GM18951 (cell line): ENCODE measurements around the gene ZNF267.
"Not testable (repeated sequence)": the region's sequence is repeated elsewhere in the genome, so short reads cannot be mapped to it uniquely, and the experiment has no call there.

Experiments used
- POLR2A ChIP-seq: IDR thresholded peaks from 4 replicates; pipeline ENCODE4 v1.6.1; 2011; ENCODE audit warnings: mild to moderate bottlenecking; ENCODE audit not compliant: insufficient read length, insufficient read depth; ENCODE audit errors: extremely low read depth
- in situ Hi-C: fragments of 300-500 bp; cut with MboI; formaldehyde crosslinking; loops from one replicate; pipeline ENCODE4 v1.12.0; 2022; ENCODE audit warnings: low sequenced_read_pairs, mixed read lengths, inconsistent platforms; ENCODE audit not compliant: unreplicated experiment

The ZNF267 gene

DNA sequence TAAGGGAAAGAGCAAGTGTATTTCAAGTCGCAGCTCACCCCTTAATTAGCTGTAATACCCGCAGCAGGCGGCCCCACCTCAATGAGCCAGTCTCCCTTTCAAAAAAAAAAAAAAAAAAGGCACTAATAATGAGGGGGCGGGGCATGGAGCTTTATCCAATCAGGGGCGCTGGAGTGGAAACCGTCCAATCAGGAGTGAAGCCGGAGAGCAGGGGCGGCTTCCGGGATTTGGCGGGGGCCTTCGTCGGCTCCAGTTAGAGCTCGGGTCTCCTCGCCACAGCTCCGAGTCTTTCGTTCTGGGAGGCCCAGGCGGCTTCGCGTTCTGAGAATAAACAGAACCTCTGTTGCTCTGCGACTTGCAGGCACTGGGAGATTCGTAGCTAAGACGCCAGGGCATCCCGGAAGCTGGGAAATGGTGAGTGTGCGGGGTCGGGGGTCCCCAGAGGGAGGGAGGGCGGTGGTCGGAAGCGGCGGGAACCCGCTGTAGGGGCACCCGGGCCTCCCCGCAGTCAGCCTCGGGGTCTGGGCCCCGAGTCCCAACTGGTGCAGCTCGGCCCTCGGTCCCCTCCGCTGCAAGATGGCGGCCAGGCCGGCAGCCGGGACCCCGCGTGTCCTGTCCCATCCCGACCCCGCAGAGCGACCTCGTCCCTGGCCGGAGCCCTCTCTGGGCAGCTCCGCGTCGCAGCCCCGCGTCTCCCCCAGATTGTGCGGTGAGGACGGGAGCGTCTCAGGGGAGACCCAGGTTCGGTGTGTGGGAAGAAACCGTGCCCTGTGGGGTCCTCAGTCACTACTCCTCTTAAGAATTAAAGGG is at the start of gene ZNF267:
TSS of gene ZNF267 (plus strand) at position 252 of the 810 bp plus-strand sequence. CDS start at position 412, 160 bp downstream.
- TF ChIP-seq POLR2A = peak; percentile 88
- in situ Hi-C loops = loop anchor here (25.0 kb wide), 2 partner anchors 411 to 886 kb away; partner anchors contain the start of genes ARMC5, HSD3B7 and TGFB1I1

DNA sequence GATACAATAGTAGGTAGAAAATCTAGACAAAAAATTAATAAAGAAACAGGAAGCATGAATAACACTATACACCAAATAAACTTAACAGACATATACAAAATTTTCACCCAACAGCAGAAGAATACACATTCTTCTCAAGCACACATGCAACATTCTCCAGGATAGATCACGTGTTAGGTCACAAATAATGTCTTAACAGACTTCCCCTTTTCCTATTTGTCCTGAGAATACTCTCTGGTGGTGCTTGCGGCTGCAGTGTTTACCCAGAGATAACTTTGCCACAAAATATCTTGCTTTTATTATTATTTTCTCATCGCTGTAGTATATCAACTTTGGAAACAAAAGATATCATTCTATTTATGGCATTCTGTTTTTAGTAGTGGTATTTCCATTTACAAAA is 40.6 kb upstream of the ZNF267 start:
- in situ Hi-C loops = no loop called here

DNA sequence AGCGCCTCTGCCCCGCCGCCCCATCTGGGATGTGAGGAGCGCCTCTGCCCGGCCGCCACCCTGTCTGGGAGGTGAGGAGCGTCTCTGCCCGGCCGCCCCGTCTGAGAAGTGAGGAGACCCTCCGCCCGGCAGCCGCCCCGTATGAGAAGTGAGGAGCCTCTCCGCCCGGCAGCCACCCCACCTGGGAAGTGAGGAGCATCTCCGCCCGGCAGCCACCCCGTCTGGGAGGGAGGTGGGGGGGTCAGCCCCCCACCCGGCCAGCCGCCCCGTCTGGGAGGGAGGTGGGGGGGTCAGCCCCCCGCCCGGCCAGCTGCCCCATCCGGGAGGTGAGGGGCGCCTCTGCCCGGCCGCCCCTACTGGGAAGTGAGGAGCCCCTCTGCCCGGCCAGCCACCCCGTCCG is 37.2 kb upstream of the ZNF267 start:
- in situ Hi-C loops = not testable (repeated sequence)

More for the DNA sequence above, 40.6 kb upstream of the ZNF267 start:
- TF ChIP-seq POLR2A = no peak

DNA sequence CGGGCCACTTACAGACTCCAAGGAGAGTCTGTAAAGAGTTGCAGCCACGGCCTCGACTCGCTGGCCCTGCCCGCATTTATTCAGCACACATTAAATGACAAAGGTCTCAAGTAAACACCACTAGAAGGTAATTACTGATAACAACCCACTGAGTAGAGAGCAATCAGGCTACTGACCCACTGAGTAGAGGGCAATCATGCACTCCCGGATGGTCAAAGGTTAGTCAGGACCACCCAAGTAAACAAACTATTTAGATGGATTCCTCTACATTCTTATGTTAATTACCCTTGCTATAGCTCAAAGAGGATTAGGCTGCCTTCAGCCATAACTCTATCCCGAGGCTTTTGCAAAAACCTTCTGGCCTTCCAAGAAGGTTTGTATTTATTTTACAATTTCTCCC is 30.7 kb upstream of the ZNF267 start:
- in situ Hi-C loops = no loop called here
- TF ChIP-seq POLR2A = no peak

DNA sequence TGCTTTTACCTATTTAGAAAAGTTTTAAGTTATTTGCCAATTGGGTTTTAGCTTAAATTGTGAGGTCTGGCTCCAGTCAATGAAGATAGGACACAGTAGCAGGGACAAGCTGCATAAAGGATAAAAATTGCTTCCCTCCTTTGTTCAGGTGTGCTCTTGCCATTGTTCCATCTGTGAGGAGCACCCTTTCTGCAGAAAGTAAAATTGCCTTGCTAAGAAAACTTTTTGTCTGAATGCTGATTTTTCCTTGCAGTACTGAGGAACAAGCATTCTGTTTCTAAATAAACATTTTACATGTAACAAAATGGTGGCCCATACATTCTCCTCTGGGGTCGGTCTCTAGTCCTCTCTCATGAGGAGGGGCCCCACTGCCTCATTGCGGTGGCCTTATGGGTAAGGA is 25.0 kb upstream of the ZNF267 start:
- in situ Hi-C loops = not testable (repeated sequence)

DNA sequence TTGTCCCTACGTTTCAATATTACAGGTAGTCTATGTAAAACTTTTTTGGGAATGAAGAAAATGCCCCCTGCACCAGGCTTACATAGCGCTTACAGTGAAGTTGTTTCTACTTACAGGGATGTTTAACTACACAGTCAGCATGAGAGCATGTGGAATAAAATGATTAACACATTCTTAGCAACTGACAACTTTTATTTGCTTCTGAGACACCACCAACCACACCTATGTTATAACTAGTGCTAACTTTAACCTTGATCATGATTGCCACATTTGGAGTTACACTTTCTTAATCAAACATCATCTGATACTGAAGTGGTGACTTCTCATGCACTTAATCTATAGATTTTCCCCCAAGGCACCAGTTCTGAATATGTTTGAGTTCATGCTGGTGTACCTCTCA is 20.3 kb upstream of the ZNF267 start:
- in situ Hi-C loops = loop anchor here (25.0 kb wide), 2 partner anchors 391 to 866 kb away; partner anchors contain the start of genes ARMC5, HSD3B7 and TGFB1I1
- no peak for TF ChIP-seq POLR2A

DNA sequence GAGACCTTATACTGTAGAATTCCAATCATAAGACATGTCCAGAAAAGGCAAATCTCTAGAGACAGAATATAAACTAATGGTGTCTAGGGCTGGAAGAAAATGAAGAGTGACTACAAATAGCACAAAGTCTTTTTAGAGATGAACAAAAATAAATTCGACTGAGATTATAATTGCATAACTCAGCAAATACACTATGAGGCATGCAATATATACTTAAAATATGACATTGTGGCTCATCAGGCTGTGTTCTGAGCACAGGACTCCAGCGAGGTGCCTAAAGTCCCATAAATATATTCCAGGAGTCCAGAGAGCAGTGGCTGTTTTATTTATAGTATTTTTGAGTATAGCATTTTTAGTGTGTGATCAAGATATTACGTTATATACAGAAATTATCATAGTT is 13.1 kb upstream of the ZNF267 start:
- TF ChIP-seq POLR2A = no peak
- in situ Hi-C loops = loop anchor here (25.0 kb wide), 2 partner anchors 398 to 873 kb away; partner anchors contain the start of genes ARMC5, HSD3B7 and TGFB1I1

DNA sequence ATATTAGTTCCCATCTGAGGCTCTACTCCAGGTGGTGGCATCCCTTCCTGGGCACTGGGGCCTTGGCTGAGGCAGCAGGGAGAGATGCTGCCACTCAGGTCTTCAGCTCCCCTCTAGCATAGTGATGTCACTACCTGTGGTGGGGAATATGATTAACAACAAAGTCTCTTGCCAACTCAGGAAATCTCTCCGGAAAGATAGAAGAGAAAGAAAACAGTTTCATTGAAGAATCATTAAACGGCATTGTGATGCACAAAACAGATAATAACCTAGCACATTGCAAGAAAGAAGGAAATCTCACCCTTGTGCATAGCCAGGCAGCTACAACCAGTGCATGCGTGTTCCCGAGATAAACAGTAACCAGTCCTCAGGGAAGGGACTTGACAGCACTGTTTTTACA is 12.2 kb upstream of the ZNF267 start:
- in situ Hi-C loops = loop anchor here (25.0 kb wide), 2 partner anchors 399 to 874 kb away; partner anchors contain the start of genes ARMC5, HSD3B7 and TGFB1I1

DNA sequence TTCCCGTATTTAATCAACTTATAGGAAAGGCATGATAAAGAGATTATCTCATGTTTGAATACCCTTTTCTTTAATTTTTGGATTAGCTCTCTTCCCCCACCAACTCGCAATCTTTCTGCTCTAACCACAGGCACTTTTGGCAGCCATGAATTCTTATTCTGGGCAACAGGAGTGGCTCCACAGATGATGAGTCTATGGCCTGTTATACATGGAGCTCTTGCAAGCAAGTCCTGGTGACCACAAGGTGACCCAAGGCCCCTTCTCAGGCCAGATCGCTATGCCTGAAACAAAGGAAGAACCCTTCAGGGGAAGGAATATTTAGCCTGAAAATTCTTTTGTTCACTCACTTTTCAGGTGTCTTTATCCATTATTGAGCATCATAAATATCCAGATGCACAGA is 10.8 kb upstream of the ZNF267 start:
- in situ Hi-C loops = loop anchor here (25.0 kb wide), 2 partner anchors 400 to 875 kb away; partner anchors contain the start of genes ARMC5, HSD3B7 and TGFB1I1

More for the DNA sequence above, 12.2 kb upstream of the ZNF267 start:
- no peak for TF ChIP-seq POLR2A

DNA sequence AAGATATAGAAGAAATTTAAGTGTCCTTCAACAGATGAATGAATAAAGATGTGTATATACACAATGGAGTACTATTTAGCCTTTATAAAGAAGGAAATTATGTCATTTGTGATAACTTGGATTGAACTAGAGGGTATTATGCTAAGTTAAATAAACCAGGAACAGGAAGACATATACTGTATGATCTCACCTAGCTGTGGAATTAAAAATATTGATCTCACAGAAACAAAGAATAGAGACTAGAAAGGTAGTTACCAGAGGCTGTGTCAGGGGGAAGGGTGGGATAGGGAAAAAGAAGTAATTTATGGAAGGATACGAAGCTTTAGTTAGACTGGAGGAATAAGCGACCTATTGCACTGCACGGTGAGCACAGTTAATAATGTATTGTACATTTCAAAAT is 5.4 kb upstream of the ZNF267 start:
- TF ChIP-seq POLR2A = no peak
- in situ Hi-C loops = loop anchor here (25.0 kb wide), 2 partner anchors 406 to 881 kb away; partner anchors contain the start of genes ARMC5, HSD3B7 and TGFB1I1

More for the DNA sequence above, 10.8 kb upstream of the ZNF267 start:
- no peak for TF ChIP-seq POLR2A

DNA sequence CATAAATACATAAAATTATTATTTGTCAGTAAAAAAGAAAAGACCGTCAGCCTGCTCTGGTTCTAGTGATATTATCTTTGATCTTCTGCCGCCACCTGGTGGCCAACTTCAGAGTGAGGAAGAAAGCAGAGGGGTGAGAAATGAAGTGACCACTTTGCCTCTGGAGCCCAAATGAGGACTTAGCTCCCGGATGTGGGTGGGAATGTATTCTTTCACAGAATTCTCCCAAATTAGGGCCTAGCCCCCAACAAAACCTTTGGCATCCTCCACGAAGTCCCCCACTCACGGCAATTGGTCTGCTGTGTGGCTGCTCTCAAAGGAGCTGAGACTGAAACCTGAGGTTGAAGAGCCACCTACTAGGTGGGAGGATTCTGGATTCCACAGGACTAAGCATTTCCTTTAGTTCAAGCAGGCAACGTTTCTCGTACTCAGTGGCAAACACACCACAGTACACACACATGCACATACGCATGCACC is 4.9 kb upstream of the ZNF267 start:
- no peak for TF ChIP-seq POLR2A
- in situ Hi-C loops = loop anchor here (25.0 kb wide), 2 partner anchors 406 to 881 kb away; partner anchors contain the start of genes ARMC5, HSD3B7 and TGFB1I1

DNA sequence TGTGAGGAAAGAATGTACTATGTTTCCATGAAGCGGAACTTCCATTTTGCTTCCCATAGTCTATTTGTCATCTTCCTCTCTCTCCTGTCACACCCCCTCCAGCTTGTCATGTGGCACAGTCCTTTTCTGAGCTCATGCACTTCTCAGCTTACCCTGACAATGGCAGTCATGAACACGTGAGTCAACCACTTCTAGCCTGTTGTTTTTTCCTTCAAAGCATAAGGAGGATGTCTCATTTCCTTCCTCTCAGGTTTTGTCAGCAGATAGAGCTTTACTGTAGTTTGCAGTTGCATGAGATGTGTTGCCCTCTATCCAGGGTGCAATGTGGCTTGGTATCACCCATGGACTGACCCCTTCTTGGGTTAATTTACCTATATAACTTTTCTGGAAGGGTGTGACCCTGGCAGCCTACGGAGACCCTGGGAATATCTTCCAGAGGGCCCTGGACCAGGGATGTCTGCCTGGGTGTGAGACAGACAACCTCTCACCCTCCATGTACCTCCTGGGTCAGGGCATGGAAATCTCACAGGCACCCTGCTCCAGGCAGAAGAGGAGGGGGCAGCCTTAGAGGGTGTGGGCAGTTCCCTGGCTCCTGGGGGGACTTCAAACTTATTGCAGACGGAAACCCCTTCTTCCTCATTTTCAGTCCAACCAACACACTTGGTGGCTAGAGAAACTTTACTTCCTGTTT is 4.0 kb upstream of the ZNF267 start:
- no peak for TF ChIP-seq POLR2A
- in situ Hi-C loops = loop anchor here (25.0 kb wide), 2 partner anchors 407 to 882 kb away; partner anchors contain the start of genes ARMC5, HSD3B7 and TGFB1I1

DNA sequence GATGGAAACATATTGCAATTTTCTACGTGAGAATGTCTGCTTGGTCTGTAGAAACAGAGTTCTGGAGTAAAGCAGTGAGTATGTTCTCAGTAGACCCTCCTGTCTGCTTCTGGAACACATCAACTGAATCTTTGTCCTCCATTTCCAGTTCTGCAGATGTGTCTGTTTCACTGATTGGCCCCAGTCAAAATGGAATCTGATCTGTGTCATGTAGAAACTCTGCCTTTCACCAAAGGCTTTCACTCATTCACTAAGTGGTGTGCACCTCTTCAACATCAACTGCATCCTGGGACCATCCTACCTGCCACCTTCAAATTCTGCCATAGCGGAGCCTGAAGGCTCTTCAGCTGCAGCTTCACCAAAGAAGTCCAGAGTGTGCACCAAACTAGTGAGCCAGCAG is 2.8 kb upstream of the ZNF267 start:
- no peak for TF ChIP-seq POLR2A
- in situ Hi-C loops = loop anchor here (25.0 kb wide), 2 partner anchors 409 to 884 kb away; partner anchors contain the start of genes ARMC5, HSD3B7 and TGFB1I1

DNA sequence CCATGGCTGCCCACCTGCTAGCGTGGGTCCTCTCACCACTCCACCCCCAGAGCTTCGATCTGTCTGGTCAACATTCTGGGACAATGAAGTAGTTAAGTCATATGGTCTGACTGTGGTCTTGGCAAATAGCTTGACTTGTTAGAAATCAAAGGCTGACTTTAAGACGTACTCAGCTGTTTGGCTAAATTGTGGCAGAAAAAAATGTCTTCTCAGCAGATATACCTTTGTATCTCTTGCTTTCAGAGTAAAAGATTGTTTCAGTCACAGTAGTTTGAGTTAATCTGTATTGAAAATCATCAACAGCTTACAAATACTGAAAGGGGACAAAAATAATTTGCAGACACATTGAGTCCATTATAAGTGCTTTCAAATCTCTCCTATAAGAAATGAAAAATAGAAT is 2.1 kb upstream of the ZNF267 start:
- in situ Hi-C loops = loop anchor here (25.0 kb wide), 2 partner anchors 409 to 884 kb away; partner anchors contain the start of genes ARMC5, HSD3B7 and TGFB1I1
- no peak for TF ChIP-seq POLR2A
